MM.1S (cell line): ENCODE results near the gene SGMS1.

Experiments
- EZH2 ChIP-seq: fragments of 300-600 bp; sonication (generic); optimal IDR thresholded peaks from 2 replicates; pipeline ENCODE3; 2017; ENCODE audit warnings: low read depth, mild to moderate bottlenecking, antibody characterized with exemption, low read length, mixed read lengths
- EZH2phosphoT487 ChIP-seq: fragments of 300-600 bp; sonication (generic); IDR thresholded peaks from 2 replicates; pipeline ENCODE4 v1.6.1; 2018; ENCODE audit warnings: antibody characterized with exemption, low read length
- TF ChIP-seq, protein P1 (sequence below): fragments of 300-600 bp; sonication (generic); IDR thresholded peaks from 2 replicates; pipeline ENCODE4 v1.5.1; 2016; ENCODE audit warnings: antibody characterized with exemption, low read length, mixed read lengths

- no peak for TF ChIP-seq EZH2phosphoT487
- TF ChIP-seq, protein P1, sequence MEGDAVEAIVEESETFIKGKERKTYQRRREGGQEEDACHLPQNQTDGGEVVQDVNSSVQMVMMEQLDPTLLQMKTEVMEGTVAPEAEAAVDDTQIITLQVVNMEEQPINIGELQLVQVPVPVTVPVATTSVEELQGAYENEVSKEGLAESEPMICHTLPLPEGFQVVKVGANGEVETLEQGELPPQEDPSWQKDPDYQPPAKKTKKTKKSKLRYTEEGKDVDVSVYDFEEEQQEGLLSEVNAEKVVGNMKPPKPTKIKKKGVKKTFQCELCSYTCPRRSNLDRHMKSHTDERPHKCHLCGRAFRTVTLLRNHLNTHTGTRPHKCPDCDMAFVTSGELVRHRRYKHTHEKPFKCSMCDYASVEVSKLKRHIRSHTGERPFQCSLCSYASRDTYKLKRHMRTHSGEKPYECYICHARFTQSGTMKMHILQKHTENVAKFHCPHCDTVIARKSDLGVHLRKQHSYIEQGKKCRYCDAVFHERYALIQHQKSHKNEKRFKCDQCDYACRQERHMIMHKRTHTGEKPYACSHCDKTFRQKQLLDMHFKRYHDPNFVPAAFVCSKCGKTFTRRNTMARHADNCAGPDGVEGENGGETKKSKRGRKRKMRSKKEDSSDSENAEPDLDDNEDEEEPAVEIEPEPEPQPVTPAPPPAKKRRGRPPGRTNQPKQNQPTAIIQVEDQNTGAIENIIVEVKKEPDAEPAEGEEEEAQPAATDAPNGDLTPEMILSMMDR: no peak
- TF ChIP-seq EZH2: no peak
Observed at GRCh38 chr10:50529660-50530059, 94.1 kb downstream of the SGMS1 start.
